ENCODE measurements around the gene GRHL3. TPM values are rescaled to one million over a fixed set of nuclear protein-coding genes. Genes with fewer than 3 reads are reported as not detected.

Gene GRHL3
- polyA plus RNA-seq, 3 donors: 0.03 TPM; not detected in 2

DNA sequence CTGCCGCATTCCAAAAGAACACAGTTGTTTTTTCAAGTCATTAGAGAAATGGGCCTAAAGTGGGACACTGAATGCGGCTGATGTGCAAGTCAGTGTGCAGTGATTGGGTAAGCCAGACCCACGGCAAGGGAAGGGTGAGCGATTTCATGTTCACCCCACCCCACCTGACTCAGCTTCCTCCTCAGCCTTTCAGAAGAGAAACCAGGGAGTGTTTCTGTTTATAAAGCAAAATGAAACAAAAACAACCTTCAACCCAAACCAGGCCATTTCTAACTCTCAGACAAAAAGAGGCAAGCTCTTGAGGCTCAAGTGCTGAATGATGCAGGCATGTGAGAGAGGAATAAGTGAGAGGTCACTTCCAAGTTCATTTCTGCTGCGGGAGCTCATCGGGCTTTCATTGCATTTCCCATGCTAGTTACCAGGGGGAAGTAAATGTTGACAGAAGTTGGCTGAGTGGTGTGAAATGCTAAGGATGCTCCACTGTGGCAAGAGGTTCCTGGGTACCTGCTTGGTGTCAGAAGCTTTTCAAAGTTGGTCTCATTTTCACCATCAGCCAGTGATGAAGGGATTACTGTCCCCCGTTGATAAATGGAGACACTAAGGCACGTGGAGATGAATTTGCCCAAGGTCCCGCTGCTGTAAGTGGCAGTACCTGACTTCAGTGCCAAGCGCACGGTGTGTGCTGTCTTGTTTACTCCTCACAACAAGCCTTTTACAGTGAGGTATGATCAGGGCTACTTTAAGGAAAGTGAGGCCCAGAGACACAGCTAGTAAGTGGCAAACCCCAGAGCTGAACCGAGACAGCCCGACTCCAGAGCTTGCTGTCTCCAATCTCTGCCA lies 65.3 kb downstream of the GRHL3 start:
- intact Hi-C loops (cut with micrococcal nuclease): no loop called here
- Histone ChIP-seq H3K9ac (ENCODE audit: insufficient read depth, low read length, poor library complexity, severe bottlenecking) (peak overlapping the region; percentile 33), H3K4me1 (ENCODE audit: control insufficient read depth in 1 of 2, insufficient read depth in 2 of 2, low read length in 2 of 2) (peaks cover 17 to 23% of the 10 kb centered on the region in 2 donors), H3K27me3 (ENCODE audit: control insufficient read depth in 2 of 2, insufficient read depth in 2 of 2, low read length in 2 of 2) (no peaks in the 10 kb centered on the region), H3K4me2 (replicated peaks; ENCODE audit: extremely low read depth, low read length, poor library complexity, severe bottlenecking) (peak overlapping the region; percentile 64), H3K36me3 (replicated peaks in 1 of 2; ENCODE audit: control insufficient read depth in 1 of 2, insufficient read depth in 2 of 2, low read length in 2 of 2) (no peaks in the 10 kb centered on the region), H4K20me1 (ENCODE audit: insufficient read depth, low read length) (no peaks in the 10 kb centered on the region), H3K4me3 (replicated peaks in 1 of 3; ENCODE audit: low read depth in 2 of 3, low read length in 3 of 3) (peak overlapping the region; percentile 10 to 67 (median 49)), H3K79me2 (ENCODE audit: insufficient read depth, low read length) (no peaks in the 10 kb centered on the region), H3K27ac (ENCODE audit: low read depth in 1 of 2, low read length in 2 of 2) (peak overlapping the region; percentile 62 to 92), H2AFZ (ENCODE audit: insufficient read depth, low read depth, low read length, poor library complexity, severe bottlenecking) (peak overlapping the region; percentile 70), H3K9me3 (replicated peaks in 1 of 2; ENCODE audit: control insufficient read depth in 1 of 2, insufficient read depth in 1 of 2, low read length in 2 of 2) (no peaks in the 10 kb centered on the region)
- no peaks in the 10 kb centered on the region for H3K27me3 Mint-ChIP-seq (ENCODE audit: low read depth in 3 of 3)
- H3K9me3 Mint-ChIP-seq: no peaks in the 10 kb centered on the region
- peak overlapping the region; percentile 67 to 87 for H3K4me3 Mint-ChIP-seq
- TF ChIP-seq, protein P1, sequence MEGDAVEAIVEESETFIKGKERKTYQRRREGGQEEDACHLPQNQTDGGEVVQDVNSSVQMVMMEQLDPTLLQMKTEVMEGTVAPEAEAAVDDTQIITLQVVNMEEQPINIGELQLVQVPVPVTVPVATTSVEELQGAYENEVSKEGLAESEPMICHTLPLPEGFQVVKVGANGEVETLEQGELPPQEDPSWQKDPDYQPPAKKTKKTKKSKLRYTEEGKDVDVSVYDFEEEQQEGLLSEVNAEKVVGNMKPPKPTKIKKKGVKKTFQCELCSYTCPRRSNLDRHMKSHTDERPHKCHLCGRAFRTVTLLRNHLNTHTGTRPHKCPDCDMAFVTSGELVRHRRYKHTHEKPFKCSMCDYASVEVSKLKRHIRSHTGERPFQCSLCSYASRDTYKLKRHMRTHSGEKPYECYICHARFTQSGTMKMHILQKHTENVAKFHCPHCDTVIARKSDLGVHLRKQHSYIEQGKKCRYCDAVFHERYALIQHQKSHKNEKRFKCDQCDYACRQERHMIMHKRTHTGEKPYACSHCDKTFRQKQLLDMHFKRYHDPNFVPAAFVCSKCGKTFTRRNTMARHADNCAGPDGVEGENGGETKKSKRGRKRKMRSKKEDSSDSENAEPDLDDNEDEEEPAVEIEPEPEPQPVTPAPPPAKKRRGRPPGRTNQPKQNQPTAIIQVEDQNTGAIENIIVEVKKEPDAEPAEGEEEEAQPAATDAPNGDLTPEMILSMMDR (IDR thresholded peaks at IDR 0.05): no peak
- H3K27ac Mint-ChIP-seq: peak overlapping the region; percentile 92 to 98 (median 96)
- H3K36me3 Mint-ChIP-seq: peaks cover 3 to 10% of the 10 kb centered on the region in 2 donors
- 60% methylated on average over 5 of the region's 13 CpGs for WGBS (ENCODE audit: insufficient coverage)
- peaks cover 30% of the 10 kb centered on the region for H3K4me1 Mint-ChIP-seq
- peak; percentile 86 to 91 (median 87) for DNase-seq

DNA sequence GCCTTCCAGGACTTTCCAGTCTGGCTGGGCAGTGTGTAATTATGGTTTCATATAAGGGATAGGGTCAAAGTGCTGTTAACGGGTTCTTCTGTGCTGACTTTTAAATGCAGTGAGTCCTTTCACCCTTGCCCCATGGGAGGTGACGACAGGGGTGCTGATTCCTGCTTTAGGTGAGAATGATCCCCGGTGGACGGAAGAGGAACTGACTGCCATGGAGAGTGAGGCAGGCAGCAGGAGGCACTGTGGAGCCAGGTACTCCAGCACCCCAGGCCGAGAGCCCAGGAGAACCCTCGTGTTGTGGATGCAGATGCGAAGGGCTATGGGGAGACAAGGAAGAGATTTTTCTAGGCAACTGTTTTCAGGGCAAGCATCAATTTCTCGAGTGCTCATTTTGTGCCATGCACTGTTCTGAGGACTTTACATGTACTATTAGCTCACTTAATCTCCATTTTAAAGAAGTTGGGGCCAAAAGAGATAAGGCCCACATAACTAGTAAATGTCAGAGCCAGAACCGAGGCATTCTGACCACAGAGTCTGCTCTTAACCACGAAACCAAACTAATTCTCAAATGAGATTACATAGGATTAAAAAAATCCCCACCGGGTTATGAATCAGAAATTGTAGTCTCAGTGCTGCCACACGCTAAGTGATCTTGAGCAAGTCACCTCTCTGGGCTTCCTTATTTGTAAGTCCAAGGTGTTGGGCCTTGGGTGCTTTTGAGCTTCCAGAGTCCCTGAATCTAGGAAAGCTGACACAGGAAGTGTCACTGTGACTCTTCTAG lies 66.2 kb downstream of the GRHL3 start:
- no peaks in the 10 kb centered on the region for H3K9me3 ChIP-seq (replicated peaks in 1 of 2; ENCODE audit: control insufficient read depth in 1 of 2, insufficient read depth in 1 of 2, low read length in 2 of 2)
- peaks cover 17 to 23% of the 10 kb centered on the region in 2 donors for H3K4me1 ChIP-seq (ENCODE audit: control insufficient read depth in 1 of 2, insufficient read depth in 2 of 2, low read length in 2 of 2)
- no peaks in the 10 kb centered on the region for H4K20me1 ChIP-seq (ENCODE audit: insufficient read depth, low read length)
- peak overlapping the region; percentile 70 for H2AFZ ChIP-seq (ENCODE audit: insufficient read depth, low read depth, low read length, poor library complexity, severe bottlenecking)
- H3K36me3 ChIP-seq (replicated peaks in 1 of 2; ENCODE audit: control insufficient read depth in 1 of 2, insufficient read depth in 2 of 2, low read length in 2 of 2): no peaks in the 10 kb centered on the region
- TF ChIP-seq, protein P1 (IDR thresholded peaks at IDR 0.05): peak; percentile 22
- H3K9me3 Mint-ChIP-seq: no peaks in the 10 kb centered on the region
- no peaks in the 10 kb centered on the region for H3K27me3 Mint-ChIP-seq (ENCODE audit: low read depth in 3 of 3)
- H3K36me3 Mint-ChIP-seq: peaks cover 3 to 9% of the 10 kb centered on the region in 2 donors
- intact Hi-C loops (cut with micrococcal nuclease): no loop called here
- no peaks in the 10 kb centered on the region for H3K27me3 ChIP-seq (ENCODE audit: control insufficient read depth in 2 of 2, insufficient read depth in 2 of 2, low read length in 2 of 2)
- peak overlapping the region; percentile 64 for H3K4me2 ChIP-seq (replicated peaks; ENCODE audit: extremely low read depth, low read length, poor library complexity, severe bottlenecking)
- peak in 2 of 3 donors; percentile 38 to 63 for DNase-seq
- WGBS (ENCODE audit: insufficient coverage): 80% methylated on average over 6 of the region's 12 CpGs
- peak overlapping the region; percentile 92 to 98 (median 96) for H3K27ac Mint-ChIP-seq
- peak overlapping the region in 1 of 2 donors; percentile 67 for H3K4me3 Mint-ChIP-seq
- peak overlapping the region; percentile 33 for H3K9ac ChIP-seq (ENCODE audit: insufficient read depth, low read length, poor library complexity, severe bottlenecking)
- H3K4me1 Mint-ChIP-seq: peaks cover 27% of the 10 kb centered on the region
- no peaks in the 10 kb centered on the region for H3K79me2 ChIP-seq (ENCODE audit: insufficient read depth, low read length)
- peak overlapping the region in 1 of 3 experiments; percentile 67 for H3K4me3 ChIP-seq (replicated peaks in 1 of 3; ENCODE audit: low read depth in 2 of 3, low read length in 3 of 3)
- peak overlapping the region; percentile 62 to 92 for H3K27ac ChIP-seq (ENCODE audit: low read depth in 1 of 2, low read length in 2 of 2)
